Thyroid gland (tissue), 4 donors: ENCODE data around the gene GRK2.

Experiments
- POLR2A ChIP-seq, 2 donors: fragments of 450-650 bp; IDR thresholded peaks; one replicate each; pipeline ENCODE4 v1.6.1; 2017; ENCODE audit warnings: antibody characterized with exemption in 2 of 2, mild to moderate bottlenecking in 2 of 2, moderate library complexity in 1 of 2
- TF ChIP-seq, protein P1 (sequence below), 6 experiments: fragments of 200-600 bp in 3 of 6; fragments of 450-650 bp in 3 of 6; sonication (generic) in 3 of 6; IDR thresholded peaks; one replicate each; pipeline ENCODE4 v1.5.1; 2016 to 2019; ENCODE audit warnings: antibody characterized with exemption in 6 of 6, mild to moderate bottlenecking in 2 of 6, inconsistent platforms in 1 of 6, moderate library complexity in 1 of 6

DNA sequence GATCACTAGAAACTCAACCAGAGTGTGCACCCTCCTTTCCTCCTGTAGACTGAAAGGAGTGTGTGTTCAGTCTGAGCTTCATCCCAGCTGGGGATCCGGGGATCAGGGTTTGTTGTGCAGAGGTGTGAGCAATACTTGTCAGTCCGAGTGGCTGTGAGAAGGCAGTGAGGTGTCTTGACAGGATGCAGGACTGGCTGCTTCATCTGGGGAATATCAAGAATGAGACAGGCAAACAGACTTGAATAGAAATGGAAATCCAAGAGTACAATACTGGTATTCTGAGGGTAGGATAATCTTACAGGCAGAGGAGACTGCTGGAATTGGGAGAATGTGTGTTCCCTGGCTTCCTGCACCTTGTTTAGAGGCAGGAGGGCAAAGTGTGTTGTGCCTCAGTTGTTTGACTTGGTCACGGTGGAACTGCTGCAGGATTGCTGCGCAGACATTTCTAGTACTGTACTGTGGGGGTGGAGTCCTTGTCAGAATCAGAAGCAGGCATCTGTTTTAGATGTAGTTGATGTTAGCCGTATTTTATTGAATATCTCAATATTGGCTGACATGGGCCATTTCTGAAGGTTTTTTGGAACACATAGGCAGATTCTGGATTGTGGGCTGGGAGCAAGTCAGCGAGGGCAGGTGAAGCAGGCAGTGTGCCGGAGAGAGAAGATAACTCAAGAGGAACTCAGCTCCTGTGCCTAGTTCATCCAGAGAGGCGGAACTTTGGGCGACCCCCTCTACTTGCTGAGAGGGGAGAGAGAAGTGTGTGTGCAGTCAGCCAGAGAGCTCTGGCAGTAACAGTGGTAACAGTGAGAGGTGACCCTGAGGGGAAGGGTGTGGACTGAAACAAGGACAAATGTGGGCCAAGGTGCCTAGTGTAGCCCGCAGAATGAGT is 27.1 kb upstream of the GRK2 start:
- TF ChIP-seq, protein P1, sequence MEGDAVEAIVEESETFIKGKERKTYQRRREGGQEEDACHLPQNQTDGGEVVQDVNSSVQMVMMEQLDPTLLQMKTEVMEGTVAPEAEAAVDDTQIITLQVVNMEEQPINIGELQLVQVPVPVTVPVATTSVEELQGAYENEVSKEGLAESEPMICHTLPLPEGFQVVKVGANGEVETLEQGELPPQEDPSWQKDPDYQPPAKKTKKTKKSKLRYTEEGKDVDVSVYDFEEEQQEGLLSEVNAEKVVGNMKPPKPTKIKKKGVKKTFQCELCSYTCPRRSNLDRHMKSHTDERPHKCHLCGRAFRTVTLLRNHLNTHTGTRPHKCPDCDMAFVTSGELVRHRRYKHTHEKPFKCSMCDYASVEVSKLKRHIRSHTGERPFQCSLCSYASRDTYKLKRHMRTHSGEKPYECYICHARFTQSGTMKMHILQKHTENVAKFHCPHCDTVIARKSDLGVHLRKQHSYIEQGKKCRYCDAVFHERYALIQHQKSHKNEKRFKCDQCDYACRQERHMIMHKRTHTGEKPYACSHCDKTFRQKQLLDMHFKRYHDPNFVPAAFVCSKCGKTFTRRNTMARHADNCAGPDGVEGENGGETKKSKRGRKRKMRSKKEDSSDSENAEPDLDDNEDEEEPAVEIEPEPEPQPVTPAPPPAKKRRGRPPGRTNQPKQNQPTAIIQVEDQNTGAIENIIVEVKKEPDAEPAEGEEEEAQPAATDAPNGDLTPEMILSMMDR (IDR thresholded peaks at IDR 0.05) = no peak
- no peak for TF ChIP-seq POLR2A (IDR thresholded peaks at IDR 0.05)
